HG03442 (cell line): ENCODE results near the gene ST6GALNAC5.
"Not testable (repeated sequence)": the region's sequence is repeated elsewhere in the genome, so short reads cannot be mapped to it uniquely, and the experiment has no call there.

Experiments
- ATAC-seq: cut with Tn5 transposase; IDR thresholded peaks from one replicate; pipeline ENCODE4 v1.9.1; 2021; ENCODE audit warnings: mild to moderate bottlenecking, moderate library complexity; ENCODE audit not compliant: unreplicated experiment

The ST6GALNAC5 gene

DNA sequence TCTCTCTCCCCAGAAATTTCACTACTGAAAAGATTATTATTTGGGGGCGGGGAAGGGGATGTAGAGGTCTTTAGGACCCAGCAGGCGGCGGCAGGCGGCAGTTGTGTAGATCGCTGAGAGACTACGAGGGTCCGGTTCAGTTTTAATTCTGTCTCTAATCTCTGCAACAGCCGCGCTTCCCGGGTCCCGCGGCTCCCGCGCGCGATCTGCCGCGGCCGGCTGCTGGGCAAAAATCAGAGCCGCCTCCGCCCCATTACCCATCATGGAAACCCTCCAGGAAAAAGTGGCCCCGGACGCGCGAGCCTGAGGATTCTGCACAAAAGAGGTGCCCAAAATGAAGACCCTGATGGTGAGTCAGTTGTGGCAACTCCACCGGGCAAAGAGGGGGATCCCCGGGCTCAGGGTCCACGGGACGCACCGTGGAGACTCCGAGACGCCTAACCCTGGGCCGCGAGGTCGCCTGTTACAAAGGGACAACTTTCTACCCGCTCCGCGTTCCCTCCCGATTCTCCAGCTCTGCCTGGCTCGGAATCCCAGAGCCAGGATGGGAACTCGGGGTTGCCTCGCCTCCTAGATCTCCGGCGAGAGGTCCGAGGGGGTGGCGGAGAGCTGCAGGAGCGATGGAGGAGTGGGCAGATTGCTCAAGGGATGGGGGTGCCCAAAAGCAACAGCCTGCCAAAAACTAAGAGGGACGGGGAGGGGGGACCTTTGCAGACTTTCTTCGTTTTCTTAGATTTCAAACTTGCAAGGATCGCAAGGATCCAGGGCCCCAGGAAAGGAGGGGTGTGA lies at the start of gene ST6GALNAC5:
Gene ST6GALNAC5, plus strand, starts transcription at position 139 of the 789 bp plus-strand sequence.
- ATAC-seq = no peak

DNA sequence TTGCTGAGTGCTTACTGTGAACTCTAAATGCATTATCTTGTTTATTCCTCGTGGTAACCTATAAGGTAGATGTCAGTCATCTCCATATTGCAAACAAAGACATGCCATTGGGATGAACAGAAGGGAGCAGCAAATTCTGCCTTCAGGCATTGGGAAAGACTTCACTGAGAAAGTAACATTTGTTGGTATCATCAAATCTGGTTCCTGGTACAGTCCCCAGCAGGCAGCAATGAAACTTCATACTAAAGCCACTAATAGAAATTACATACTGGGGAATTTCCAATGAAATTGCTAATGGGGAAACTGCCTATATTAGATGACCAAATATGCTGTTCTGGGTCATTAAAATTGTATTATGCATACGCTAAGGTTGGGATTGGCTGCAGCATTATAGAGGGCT lies 47.3 kb upstream of the ST6GALNAC5 start:
- no peak for ATAC-seq

- ATAC-seq = not testable (repeated sequence)
Measured at GRCh38 chr1:76822961-76823360, 44.3 kb upstream of the ST6GALNAC5 start.

GRCh38 chr1:76824106-76824505 lies 43.2 kb upstream of the ST6GALNAC5 start:
- ATAC-seq = no peak

- ATAC-seq = no peak
Measured at GRCh38 chr1:76826072-76826845, 41.0 kb upstream of the ST6GALNAC5 start.

GRCh38 chr1:76827066-76827465 lies 40.2 kb upstream of the ST6GALNAC5 start:
- ATAC-seq = no peak

GRCh38 chr1:76830373-76830772 lies 36.9 kb upstream of the ST6GALNAC5 start:
- peak; percentile 87 for ATAC-seq

- ATAC-seq = no peak
Measured at GRCh38 chr1:76832521-76832920, 34.8 kb upstream of the ST6GALNAC5 start.

GRCh38 chr1:76833151-76833550 lies 34.1 kb upstream of the ST6GALNAC5 start:
- no peak for ATAC-seq

GRCh38 chr1:76833856-76834255 lies 33.4 kb upstream of the ST6GALNAC5 start:
- ATAC-seq = no peak

DNA sequence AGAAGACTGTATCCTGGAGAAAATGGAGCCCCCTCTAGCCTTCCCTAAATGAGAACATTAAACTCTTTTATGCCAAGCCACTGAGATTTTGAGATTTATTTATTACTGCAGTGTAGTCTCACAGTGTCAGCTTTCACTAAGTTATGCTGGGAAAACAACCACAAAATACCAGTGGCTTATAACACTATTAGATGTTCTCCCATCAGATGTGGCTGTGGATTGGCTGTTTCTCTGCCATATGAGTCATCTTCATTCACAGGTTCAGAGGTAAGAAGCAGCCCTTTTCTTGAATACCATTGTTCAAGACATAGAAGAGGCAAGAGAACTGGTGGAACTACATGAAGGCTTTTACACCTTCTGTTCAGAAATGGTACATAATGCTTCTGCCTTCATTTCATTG lies 32.1 kb upstream of the ST6GALNAC5 start:
- ATAC-seq = no peak

GRCh38 chr1:76840278-76840677 lies 27.0 kb upstream of the ST6GALNAC5 start:
- ATAC-seq = no peak

GRCh38 chr1:76841460-76841859 lies 25.8 kb upstream of the ST6GALNAC5 start:
- no peak for ATAC-seq

DNA sequence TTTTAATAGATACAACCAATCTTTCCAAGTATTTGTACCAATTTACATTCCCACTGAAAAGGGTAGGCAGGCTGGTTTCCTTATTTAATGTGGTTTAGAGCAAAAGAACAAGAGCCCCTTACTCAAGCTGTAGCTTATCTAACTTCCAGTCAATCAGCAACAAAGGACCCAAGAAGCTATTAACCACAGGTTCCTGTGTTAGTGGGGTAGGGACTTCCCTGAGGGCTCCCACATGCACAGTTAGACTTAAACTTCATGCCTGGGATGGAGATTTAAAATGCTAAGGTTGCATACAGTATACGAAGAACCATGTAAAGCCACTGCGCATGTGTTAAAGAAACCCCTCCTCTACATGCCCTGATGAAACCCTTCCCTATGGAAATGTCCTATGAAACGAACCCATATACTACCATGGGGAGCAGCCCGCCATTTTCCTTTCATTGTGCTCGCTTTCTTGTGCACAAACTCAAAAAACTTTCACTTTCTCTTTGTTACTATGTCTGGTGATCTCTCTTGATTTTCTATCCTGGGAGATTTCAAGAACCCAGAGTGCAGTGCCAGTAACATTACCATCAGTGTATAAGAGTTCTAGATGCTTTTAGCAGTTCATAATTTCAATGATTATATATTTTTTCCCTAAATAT lies 23.3 kb upstream of the ST6GALNAC5 start:
- ATAC-seq = no peak

- ATAC-seq = no peak
Measured at GRCh38 chr1:76854255-76854654, 13.0 kb upstream of the ST6GALNAC5 start.

- no peak for ATAC-seq
Measured at GRCh38 chr1:76856104-76856503, 11.2 kb upstream of the ST6GALNAC5 start.

- no peak for ATAC-seq
Measured at GRCh38 chr1:76857138-76857537, 10.1 kb upstream of the ST6GALNAC5 start.

GRCh38 chr1:76857973-76858372 lies 9.3 kb upstream of the ST6GALNAC5 start:
- ATAC-seq = no peak

GRCh38 chr1:76861149-76861548 lies 6.1 kb upstream of the ST6GALNAC5 start:
- no peak for ATAC-seq

GRCh38 chr1:76862447-76862846 lies 4.8 kb upstream of the ST6GALNAC5 start:
- ATAC-seq = no peak

- ATAC-seq = no peak
Measured at GRCh38 chr1:76864383-76864782, 2.9 kb upstream of the ST6GALNAC5 start.
